ENCODE results near the gene GPC1.
A peak's percentile ranks its signal among the peaks of the same experiment; 100 is the strongest.

The GPC1 gene

GRCh38 chr2:240502430-240503121 is 67.1 kb downstream of the GPC1 start:
- DNase-seq: no peak

GRCh38 chr2:240503375-240503774 is 67.9 kb downstream of the GPC1 start:
- DNase-seq: no peak

- no peak for DNase-seq
Measured at GRCh38 chr2:240503848-240504247, 68.4 kb downstream of the GPC1 start.

- no peak for DNase-seq
Measured at GRCh38 chr2:240505910-240506309, 70.4 kb downstream of the GPC1 start.

GRCh38 chr2:240506406-240507059 is 71.1 kb downstream of the GPC1 start:
- no peak for DNase-seq

GRCh38 chr2:240507060-240507777 is 71.8 kb downstream of the GPC1 start:
- no peak for DNase-seq

- no peak for DNase-seq
Measured at GRCh38 chr2:240507778-240508251, 72.4 kb downstream of the GPC1 start.

GRCh38 chr2:240508832-240509545 is 73.5 kb downstream of the GPC1 start:
- no peak for DNase-seq

- DNase-seq: no peak
Measured at GRCh38 chr2:240509667-240510512, 74.4 kb downstream of the GPC1 start.

GRCh38 chr2:240510513-240511210 is 75.2 kb downstream of the GPC1 start:
- DNase-seq: no peak

GRCh38 chr2:240511351-240512108 is 76.1 kb downstream of the GPC1 start:
- no peak for DNase-seq

GRCh38 chr2:240512109-240512485 is 76.6 kb downstream of the GPC1 start:
- no peak for DNase-seq

- no peak for DNase-seq
Measured at GRCh38 chr2:240512666-240513535, 77.4 kb downstream of the GPC1 start.

GRCh38 chr2:240513549-240514287 is 78.3 kb downstream of the GPC1 start:
- DNase-seq: peak; percentile 88

- no peak for DNase-seq
Measured at GRCh38 chr2:240514631-240515030, 79.2 kb downstream of the GPC1 start.

GRCh38 chr2:240517342-240517741 is 81.9 kb downstream of the GPC1 start:
- DNase-seq: no peak

All from activated CD8-positive, alpha-beta memory T cell treated with anti-CD3 and anti-CD28 coated beads, Interleukin-2, amount 50 U/mL, for 4 hours (primary cell).